ENCODE results near the gene EIF4E2.

Gene EIF4E2

GRCh38 chr2:232550354-232551249, at the start of gene EIF4E2, which contains the start of gene TIGD1:
TSS of gene EIF4E2 (plus strand) at chr2:232550689. CDS start at chr2:232550725, 36 bp downstream.
TSS of gene TIGD1 (minus strand) at chr2:232550557. CDS start at chr2:232549882, 675 bp downstream.
- DNase-seq (ENCODE audit: low spot score), result peak; percentile 96

GRCh38 chr2:232501331-232501771, 49.1 kb upstream of the EIF4E2 start:
- DNase-seq (ENCODE audit: low spot score), result no peak

DNA sequence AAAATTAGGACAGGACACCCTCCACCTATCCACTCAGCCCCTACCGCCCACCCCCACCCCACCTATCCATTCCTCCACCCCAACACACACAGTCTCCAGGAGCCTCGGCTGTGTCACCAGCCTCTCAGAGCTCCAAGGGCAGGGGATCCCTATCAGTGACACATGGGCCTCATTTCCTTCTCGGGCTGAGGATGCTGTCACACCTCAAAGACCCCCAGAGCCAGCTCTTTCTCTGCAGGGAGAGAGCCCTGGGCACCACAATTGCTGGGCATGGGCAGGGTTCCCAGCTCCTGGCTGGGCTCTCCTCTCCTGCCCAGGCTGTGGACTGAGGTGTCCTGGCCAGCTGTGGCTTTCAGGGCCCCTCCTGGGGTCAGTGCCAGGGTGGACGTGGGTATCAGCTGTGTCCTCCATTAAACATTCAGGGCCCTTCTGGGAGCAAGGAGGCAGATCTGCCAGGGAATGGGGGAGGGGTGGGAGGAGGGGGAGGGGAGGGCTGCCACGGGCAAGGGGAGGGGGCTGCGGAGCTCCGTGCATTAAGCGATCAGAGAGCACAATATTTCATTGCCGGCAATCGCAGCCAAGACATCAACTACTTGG, 48.6 kb upstream of the EIF4E2 start:
- DNase-seq (ENCODE audit: low spot score), result no peak

- no peak for DNase-seq (ENCODE audit: low spot score)
Observed at GRCh38 chr2:232502511-232502910, 48.0 kb upstream of the EIF4E2 start.

GRCh38 chr2:232502911-232503808, 47.3 kb upstream of the EIF4E2 start:
- no peak for DNase-seq (ENCODE audit: low spot score)

GRCh38 chr2:232503809-232504323, 46.6 kb upstream of the EIF4E2 start:
- no peak for DNase-seq (ENCODE audit: low spot score)

GRCh38 chr2:232504438-232504837, 46.1 kb upstream of the EIF4E2 start:
- DNase-seq (ENCODE audit: low spot score), result no peak

- no peak for DNase-seq (ENCODE audit: low spot score)
Observed at GRCh38 chr2:232505856-232506255, 44.6 kb upstream of the EIF4E2 start.

GRCh38 chr2:232506709-232507108, 43.8 kb upstream of the EIF4E2 start:
- no peak for DNase-seq (ENCODE audit: low spot score)

DNA sequence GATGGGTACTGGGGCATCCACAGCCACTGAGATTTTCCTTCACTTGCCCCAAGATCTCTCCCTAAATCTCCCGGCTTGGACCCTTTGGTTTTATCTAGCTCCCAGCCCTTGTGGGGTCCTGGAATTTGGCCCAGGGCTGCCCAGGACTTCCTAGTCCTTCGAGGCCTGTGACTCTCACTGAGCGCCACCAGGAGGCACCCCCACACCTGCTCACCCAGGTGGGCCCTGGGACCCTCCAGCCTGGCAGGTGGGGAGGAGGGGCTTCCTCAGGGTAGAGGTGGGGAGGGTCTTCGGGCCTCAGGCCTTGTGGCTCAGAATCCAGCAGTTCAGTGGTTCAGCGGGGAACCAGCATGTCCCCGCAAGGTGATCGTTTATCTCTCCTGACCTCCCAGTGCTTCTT, 42.2 kb upstream of the EIF4E2 start:
- DNase-seq (ENCODE audit: low spot score), result no peak

DNA sequence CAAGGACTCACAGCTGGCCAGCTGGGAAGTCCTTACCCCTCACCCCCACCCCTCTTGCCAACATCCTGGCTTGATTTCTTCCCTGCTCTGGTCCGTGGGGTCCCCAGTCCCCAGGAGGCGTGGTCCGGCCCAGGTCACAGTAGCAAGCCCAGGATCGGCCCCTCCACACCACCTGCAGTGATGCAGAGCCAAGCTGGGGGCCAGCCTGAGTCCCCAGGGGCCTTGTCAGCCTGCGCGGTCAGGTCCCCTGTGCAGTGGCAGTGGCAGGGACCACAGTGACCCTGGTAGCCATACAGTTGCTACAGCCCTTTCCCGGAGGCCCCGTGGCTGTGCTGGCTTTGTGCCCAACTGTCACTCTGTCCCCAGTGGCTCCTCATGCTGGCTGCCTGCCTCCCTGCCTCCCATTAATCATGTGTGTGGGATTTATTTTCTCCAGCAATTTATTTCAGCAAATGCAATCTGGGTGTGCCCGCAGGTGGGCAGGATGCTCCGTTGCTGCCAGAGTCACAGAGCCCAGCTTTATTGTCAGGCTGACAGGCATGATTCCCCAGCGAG, 39.1 kb upstream of the EIF4E2 start:
- DNase-seq (ENCODE audit: low spot score), result no peak

DNA sequence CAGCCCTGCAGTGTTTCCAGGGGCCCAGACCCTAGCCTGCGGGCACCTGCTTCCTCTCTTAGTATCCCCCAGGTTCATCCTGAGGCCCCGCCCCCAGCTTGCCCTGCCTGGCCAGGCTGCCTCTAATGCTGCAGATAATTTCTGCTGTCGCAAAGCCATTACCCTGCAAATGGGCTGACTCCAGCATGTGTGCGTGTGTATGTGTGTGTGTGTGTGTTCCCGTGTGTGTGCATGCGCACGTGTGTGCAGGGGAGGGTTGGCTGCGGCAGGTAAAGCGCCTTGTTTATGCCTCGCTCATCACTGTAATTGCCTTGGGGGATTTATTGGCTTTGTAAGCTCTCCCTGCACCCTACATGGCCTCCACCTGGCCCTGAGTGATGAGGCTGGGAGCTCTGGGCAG, 37.9 kb upstream of the EIF4E2 start:
- no peak for DNase-seq (ENCODE audit: low spot score)

GRCh38 chr2:232513353-232513752, 37.1 kb upstream of the EIF4E2 start:
- DNase-seq (ENCODE audit: low spot score), result no peak

GRCh38 chr2:232515639-232516038, 34.9 kb upstream of the EIF4E2 start:
- DNase-seq (ENCODE audit: low spot score), result no peak

GRCh38 chr2:232516551-232516950, 33.9 kb upstream of the EIF4E2 start:
- no peak for DNase-seq (ENCODE audit: low spot score)

GRCh38 chr2:232518844-232519243, 31.6 kb upstream of the EIF4E2 start:
- DNase-seq (ENCODE audit: low spot score), result no peak

DNA sequence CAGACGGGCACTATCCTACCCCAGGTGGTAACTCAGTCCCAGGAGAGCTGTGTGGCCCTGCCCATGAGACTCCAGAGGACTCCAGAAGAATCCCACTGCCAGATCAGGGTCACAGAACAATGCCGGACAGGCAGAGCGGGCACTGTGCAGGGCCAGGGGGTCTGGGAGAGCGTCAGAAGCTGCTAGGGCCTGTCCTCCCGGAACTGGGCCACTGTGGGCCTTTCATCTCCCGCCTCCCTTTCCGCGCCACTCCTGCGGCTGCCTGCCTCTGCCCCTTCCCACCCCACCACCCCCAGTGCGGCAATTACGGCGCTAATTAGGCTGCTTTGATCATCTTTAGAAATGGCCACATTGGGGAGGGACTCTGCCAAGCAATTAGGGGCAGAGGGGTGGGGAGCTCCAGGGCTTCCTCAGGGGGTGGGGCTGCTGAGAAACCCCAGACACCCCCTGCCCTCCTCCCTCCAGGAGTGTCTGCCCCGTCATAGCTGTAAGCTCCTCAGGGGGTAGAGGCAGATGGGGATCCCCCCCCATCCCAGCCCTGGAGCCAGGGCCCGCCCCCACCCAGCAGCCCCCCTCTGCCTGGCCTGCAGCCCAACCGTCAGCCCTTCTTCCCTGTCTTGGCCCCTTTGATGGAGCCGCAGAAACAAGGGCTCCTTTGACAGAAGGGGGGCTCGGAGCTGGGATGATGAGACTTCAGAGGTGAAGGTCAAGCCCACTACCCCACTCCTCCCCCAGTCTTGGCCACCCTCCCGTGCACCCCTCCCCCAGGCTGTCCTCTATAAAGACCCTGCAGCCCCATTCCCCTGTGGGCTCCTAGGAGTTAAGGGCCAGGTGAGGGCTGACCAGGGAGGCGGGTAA, 30.7 kb upstream of the EIF4E2 start, which contains the start of gene PRSS56:
Gene PRSS56, plus strand, starts transcription at position 808 of the 858 bp plus-strand sequence. CDS start 211 bp downstream, outside the sequence.
- DNase-seq (ENCODE audit: low spot score), result no peak

DNA sequence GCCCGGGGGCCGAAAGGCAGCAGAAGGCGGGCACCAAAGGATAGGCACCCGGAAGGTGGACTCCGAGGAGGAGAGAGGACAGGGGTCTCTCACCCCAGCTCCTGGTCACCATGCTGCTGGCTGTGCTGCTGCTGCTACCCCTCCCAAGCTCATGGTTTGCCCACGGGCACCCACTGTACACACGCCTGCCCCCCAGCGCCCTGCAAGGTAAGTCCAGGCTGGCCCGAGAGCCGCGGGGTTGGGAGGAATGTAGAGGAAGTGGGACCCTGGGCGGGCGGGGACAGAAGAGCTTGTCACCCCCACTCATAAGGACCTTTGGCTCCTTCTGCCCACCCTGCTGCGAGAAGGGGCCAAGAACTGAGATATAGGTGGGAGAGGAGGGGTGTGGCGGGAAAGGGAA, 30.0 kb upstream of the EIF4E2 start:
- DNase-seq (ENCODE audit: low spot score), result no peak

GRCh38 chr2:232521098-232521497, 29.4 kb upstream of the EIF4E2 start:
- DNase-seq (ENCODE audit: low spot score), result no peak

DNA sequence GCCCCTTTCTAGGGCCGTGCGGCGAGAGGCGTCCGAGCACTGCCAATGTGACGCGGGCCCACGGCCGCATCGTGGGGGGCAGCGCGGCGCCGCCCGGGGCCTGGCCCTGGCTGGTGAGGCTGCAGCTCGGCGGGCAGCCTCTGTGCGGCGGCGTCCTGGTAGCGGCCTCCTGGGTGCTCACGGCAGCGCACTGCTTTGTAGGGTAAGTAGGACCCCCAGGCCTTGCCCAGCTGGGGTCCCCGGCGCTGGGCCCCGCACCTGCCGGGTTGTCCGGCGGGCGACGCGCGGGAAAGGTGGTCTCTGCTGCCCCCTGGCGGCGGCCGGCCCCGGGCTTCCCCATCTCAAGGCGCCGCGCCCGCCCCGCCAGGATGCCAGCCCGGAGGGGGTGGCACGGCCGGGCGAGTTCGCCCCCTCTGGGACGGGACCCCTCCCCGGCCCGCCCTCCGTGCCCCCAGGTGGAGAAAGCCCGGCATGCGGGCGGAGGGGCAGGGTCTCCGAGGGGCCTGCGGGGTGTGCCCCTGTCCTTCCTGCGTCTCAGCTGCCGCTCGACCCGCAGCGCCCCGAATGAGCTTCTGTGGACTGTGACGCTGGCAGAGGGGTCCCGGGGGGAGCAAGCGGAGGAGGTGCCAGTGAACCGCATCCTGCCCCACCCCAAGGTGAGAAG, 28.4 kb upstream of the EIF4E2 start:
- peak; percentile 85 for DNase-seq (ENCODE audit: low spot score)

Data from HuH-7.5 (cell line).